ENCODE measurements around the gene SLC1A5. TPM values are rescaled to one million over a fixed set of nuclear protein-coding genes. Genes with fewer than 3 reads are reported as not detected.

The SLC1A5 gene
- total and polyA plus RNA-seq, 4 donors: 38.2 to 216 (median 106) TPM

DNA sequence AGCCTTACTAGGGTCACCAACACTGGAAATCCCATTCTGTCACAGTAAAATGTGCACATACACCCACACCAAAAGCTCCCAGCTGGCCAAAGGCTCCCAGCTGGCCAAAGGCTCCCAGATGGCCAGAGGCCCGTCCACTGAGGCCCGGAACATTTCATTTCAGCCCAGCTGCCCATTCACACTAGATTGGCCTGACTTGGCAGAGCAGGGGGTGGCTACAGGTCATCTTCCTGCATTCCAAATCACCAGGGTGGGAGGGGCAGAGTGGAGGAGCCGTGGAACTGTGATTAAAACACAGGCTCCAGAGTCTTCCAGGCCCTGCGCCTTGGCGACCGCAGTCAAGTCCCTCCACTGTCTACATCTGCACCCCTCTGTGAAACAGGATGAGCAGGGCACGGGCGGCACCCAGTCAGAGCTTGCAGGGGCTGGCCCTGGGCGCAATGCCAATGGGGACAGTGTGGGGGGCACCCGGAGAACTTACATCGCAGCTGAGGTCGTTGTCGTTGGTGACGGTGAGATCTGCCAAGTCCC, 61.4 kb downstream of the SLC1A5 start:
- H3K27me3 ChIP-seq (ENCODE audit: control insufficient read depth in 3 of 3, insufficient read depth in 3 of 3, low read length in 2 of 3): no peaks in the 10 kb centered on the region
- no peak for ATAC-seq (ENCODE audit: insufficient read depth, low FRiP score)
- peaks cover 7 to 85% (median 56%) of the 10 kb centered on the region in 4 donors for H3K36me3 ChIP-seq (ENCODE audit: control insufficient read depth in 4 of 4, insufficient read depth in 4 of 4, low read length in 4 of 4)
- DNase-seq: no peak
- H3K27ac ChIP-seq (ENCODE audit: low read depth in 1 of 2, low read length in 1 of 2): no peak overlapping the region
- no peaks in the 10 kb centered on the region for H3K9me3 ChIP-seq (ENCODE audit: control insufficient read depth in 4 of 4, insufficient read depth in 3 of 4, low read length in 3 of 4)
- TF ChIP-seq, protein P1, sequence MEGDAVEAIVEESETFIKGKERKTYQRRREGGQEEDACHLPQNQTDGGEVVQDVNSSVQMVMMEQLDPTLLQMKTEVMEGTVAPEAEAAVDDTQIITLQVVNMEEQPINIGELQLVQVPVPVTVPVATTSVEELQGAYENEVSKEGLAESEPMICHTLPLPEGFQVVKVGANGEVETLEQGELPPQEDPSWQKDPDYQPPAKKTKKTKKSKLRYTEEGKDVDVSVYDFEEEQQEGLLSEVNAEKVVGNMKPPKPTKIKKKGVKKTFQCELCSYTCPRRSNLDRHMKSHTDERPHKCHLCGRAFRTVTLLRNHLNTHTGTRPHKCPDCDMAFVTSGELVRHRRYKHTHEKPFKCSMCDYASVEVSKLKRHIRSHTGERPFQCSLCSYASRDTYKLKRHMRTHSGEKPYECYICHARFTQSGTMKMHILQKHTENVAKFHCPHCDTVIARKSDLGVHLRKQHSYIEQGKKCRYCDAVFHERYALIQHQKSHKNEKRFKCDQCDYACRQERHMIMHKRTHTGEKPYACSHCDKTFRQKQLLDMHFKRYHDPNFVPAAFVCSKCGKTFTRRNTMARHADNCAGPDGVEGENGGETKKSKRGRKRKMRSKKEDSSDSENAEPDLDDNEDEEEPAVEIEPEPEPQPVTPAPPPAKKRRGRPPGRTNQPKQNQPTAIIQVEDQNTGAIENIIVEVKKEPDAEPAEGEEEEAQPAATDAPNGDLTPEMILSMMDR (IDR thresholded peaks at IDR 0.05; ENCODE audit: control extremely low read depth, extremely low read depth): no peak
- H3K4me1 ChIP-seq (ENCODE audit: control insufficient read depth in 5 of 5, insufficient read depth in 5 of 5, low read length in 5 of 5): peaks cover 0 to 6% (median 0%) of the 10 kb centered on the region in 5 donors
- no peak overlapping the region for H3K9ac ChIP-seq (ENCODE audit: insufficient read depth in 1 of 2, low read length in 2 of 2)
- WGBS, 2 donors: 74 to 80% methylated on average over 14 of the region's 14 CpGs
- no peak overlapping the region for H3K4me3 ChIP-seq

DNA sequence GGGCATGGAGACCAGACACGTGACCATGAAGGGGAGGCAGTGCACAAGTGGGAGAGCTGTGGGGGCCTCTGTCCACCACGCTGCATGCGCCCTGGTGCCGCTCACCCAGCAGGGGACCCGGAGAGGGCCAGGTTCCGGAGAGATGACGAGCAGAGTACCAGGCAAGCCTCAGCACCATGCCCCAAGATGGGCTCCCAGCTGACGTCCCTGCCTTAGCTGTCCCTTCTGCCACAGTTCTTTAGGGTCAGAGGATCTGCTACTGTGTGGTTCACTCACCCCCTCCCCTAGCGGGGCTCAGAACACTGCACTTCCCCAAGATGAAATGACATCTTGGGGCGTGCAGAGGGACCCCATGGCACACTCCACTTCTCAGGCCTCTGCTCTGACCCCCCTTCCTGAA, 61.8 kb downstream of the SLC1A5 start:
- peak overlapping the region in 1 of 2 donors; percentile 2 for H3K27ac ChIP-seq (ENCODE audit: low read depth in 1 of 2, low read length in 1 of 2)
- H3K36me3 ChIP-seq (ENCODE audit: control insufficient read depth in 4 of 4, insufficient read depth in 4 of 4, low read length in 4 of 4): peaks cover 11 to 88% (median 57%) of the 10 kb centered on the region in 4 donors
- 91 to 95% methylated on average over 10 of the region's 10 CpGs for WGBS, 2 donors

DNA sequence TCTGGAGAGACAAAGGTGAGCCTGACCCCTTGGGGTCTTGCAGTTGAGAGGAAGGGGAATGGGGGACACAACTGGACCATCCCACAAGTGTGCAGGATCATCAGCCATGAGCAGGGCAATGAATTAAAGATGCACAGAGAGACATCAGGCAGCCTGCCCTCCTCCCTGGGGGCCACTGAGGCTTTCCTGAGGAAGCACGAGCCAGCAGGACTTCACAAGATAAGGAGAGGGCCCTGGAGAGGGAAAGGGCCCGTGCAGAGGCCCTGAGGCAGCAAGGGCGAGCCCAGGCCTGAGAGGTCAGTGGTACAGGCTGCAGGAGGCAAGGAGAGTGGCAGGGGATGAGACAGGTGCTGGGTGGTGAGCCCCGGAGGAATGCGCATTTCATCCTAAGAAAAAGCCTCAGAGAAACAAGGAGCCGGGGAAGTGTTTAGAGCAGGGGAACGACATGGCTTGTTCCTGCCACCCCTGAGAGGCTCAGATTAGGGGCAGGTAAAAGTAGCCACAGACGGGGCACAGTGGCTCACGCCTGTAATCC, 62.5 kb downstream of the SLC1A5 start:
- no peaks in the 10 kb centered on the region for H3K9me3 ChIP-seq (ENCODE audit: control insufficient read depth in 4 of 4, insufficient read depth in 3 of 4, low read length in 3 of 4)
- no peak overlapping the region for H3K4me3 ChIP-seq
- DNase-seq (no peak), ATAC-seq (ENCODE audit: insufficient read depth, low FRiP score) (no peak)
- H3K9ac ChIP-seq (ENCODE audit: insufficient read depth in 1 of 2, low read length in 2 of 2): no peak overlapping the region
- WGBS, 2 donors: 87 to 90% methylated on average over 9 of the region's 9 CpGs
- TF ChIP-seq, protein P1 (IDR thresholded peaks at IDR 0.05; ENCODE audit: control extremely low read depth, extremely low read depth): no peak
- peaks cover 11 to 87% (median 59%) of the 10 kb centered on the region in 4 donors for H3K36me3 ChIP-seq (ENCODE audit: control insufficient read depth in 4 of 4, insufficient read depth in 4 of 4, low read length in 4 of 4)
- peaks cover 0 to 6% (median 0%) of the 10 kb centered on the region in 5 donors for H3K4me1 ChIP-seq (ENCODE audit: control insufficient read depth in 5 of 5, insufficient read depth in 5 of 5, low read length in 5 of 5)
- H3K27ac ChIP-seq (ENCODE audit: low read depth in 1 of 2, low read length in 1 of 2): no peak overlapping the region
- no peaks in the 10 kb centered on the region for H3K27me3 ChIP-seq (ENCODE audit: control insufficient read depth in 3 of 3, insufficient read depth in 3 of 3, low read length in 2 of 3)

More for the DNA sequence above, 61.8 kb downstream of the SLC1A5 start:
- no peak overlapping the region for H3K9ac ChIP-seq (ENCODE audit: insufficient read depth in 1 of 2, low read length in 2 of 2)
- DNase-seq (no peak), ATAC-seq (ENCODE audit: insufficient read depth, low FRiP score) (no peak)
- TF ChIP-seq, protein P1 (IDR thresholded peaks at IDR 0.05; ENCODE audit: control extremely low read depth, extremely low read depth): no peak
- H3K4me3 ChIP-seq: no peak overlapping the region
- H3K9me3 ChIP-seq (ENCODE audit: control insufficient read depth in 4 of 4, insufficient read depth in 3 of 4, low read length in 3 of 4): no peaks in the 10 kb centered on the region
- H3K27me3 ChIP-seq (ENCODE audit: control insufficient read depth in 3 of 3, insufficient read depth in 3 of 3, low read length in 2 of 3): no peaks in the 10 kb centered on the region
- peaks cover 0 to 6% (median 0%) of the 10 kb centered on the region in 5 donors for H3K4me1 ChIP-seq (ENCODE audit: control insufficient read depth in 5 of 5, insufficient read depth in 5 of 5, low read length in 5 of 5)
